ENCODE measurements around the gene INHBB.

Gene INHBB

DNA sequence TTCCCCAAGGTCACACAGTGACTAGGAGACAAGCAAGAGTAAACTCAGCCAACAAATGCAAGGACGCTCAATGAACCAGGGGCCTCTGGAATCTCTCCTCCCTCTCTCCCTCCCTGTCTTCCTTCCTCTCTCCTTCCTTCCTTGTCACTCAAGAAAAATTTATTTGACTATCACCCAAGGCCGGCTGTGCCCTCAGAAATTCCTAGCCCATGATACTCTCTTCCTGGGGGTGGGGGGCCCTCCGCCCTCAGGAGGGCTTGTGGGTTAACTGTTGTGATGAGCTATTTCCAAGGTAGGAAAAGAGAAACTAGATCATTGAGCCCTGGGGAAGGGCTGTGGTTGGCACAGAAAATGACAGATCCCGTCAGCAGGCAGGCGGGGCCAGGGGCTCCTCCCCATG, 21.7 kb downstream of the INHBB start:
- no peaks in the 10 kb centered on the region for H3K9me3 Mint-ChIP-seq
- H3K27me3 Mint-ChIP-seq (ENCODE audit: low read depth), result peaks cover 20% of the 10 kb centered on the region
- no peak overlapping the region for H3K27ac Mint-ChIP-seq
- H3K36me3 Mint-ChIP-seq (ENCODE audit: low read depth), result no peaks in the 10 kb centered on the region
- TF ChIP-seq, protein P1, sequence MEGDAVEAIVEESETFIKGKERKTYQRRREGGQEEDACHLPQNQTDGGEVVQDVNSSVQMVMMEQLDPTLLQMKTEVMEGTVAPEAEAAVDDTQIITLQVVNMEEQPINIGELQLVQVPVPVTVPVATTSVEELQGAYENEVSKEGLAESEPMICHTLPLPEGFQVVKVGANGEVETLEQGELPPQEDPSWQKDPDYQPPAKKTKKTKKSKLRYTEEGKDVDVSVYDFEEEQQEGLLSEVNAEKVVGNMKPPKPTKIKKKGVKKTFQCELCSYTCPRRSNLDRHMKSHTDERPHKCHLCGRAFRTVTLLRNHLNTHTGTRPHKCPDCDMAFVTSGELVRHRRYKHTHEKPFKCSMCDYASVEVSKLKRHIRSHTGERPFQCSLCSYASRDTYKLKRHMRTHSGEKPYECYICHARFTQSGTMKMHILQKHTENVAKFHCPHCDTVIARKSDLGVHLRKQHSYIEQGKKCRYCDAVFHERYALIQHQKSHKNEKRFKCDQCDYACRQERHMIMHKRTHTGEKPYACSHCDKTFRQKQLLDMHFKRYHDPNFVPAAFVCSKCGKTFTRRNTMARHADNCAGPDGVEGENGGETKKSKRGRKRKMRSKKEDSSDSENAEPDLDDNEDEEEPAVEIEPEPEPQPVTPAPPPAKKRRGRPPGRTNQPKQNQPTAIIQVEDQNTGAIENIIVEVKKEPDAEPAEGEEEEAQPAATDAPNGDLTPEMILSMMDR (IDR thresholded peaks at IDR 0.05; ENCODE audit: unreplicated experiment in 3 of 3), result no peak
- H3K4me3 Mint-ChIP-seq, result no peak overlapping the region
- no peaks in the 10 kb centered on the region for H3K4me1 Mint-ChIP-seq

DNA sequence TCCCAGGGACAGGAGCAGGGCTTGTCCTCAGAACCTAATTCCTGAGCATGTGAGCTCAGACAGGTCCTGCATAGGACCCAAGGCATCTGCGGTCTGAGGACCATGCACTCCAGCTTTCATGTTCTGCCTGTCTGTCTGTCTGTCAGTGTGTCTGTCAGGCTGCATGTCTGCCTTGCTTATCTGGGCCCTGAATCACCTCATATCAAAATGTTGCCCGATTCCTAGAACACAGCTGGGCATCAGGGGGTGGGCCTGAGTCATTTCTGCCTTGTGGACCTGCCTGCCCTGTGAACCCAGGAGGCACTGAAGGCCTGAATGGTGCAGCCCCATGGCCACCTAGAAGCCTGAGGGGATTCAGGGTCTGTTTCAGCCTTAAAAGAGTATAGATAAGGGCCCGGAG, 22.1 kb downstream of the INHBB start:
- Mint-ChIP-seq H3K27ac (no peak overlapping the region), H3K36me3 (ENCODE audit: low read depth) (no peaks in the 10 kb centered on the region), H3K9me3 (no peaks in the 10 kb centered on the region), H3K4me3 (no peak overlapping the region), H3K27me3 (ENCODE audit: low read depth) (peaks cover 16% of the 10 kb centered on the region), H3K4me1 (no peaks in the 10 kb centered on the region)
- TF ChIP-seq, protein P1 (IDR thresholded peaks at IDR 0.05; ENCODE audit: unreplicated experiment in 3 of 3), result no peak

DNA sequence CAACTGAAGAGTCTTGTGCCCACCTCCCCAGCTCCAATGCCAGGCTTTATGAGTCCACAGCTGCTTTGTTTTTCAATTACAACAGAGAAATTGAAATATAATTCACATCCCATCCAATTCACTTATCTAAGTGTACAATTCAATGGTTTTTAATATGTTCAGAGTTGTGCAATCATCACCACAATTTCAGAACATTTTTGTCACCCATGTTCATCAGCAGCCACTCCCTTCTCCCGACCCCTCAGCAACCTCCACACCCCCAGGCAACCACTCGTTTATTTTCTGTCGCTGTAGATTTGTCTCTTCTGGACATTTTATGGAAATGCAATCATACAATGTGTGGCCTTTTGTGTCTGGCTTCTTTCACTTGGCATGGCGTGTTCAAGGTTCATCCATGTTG, 23.3 kb downstream of the INHBB start:
- TF ChIP-seq, protein P1 (IDR thresholded peaks at IDR 0.05; ENCODE audit: unreplicated experiment in 3 of 3), result no peak
- H3K27me3 Mint-ChIP-seq (ENCODE audit: low read depth), result peaks cover 19% of the 10 kb centered on the region
- no peaks in the 10 kb centered on the region for H3K36me3 Mint-ChIP-seq (ENCODE audit: low read depth)
- H3K4me1 Mint-ChIP-seq, result no peaks in the 10 kb centered on the region
- no peaks in the 10 kb centered on the region for H3K9me3 Mint-ChIP-seq
- no peak overlapping the region for H3K4me3 Mint-ChIP-seq
- H3K27ac Mint-ChIP-seq, result no peak overlapping the region

- Mint-ChIP-seq H3K9me3 (no peaks in the 10 kb centered on the region), H3K36me3 (ENCODE audit: low read depth) (no peaks in the 10 kb centered on the region), H3K4me1 (no peaks in the 10 kb centered on the region), H3K27ac (no peak overlapping the region), H3K4me3 (no peak overlapping the region), H3K27me3 (ENCODE audit: low read depth) (peaks cover 10% of the 10 kb centered on the region)
- TF ChIP-seq, protein P1 (IDR thresholded peaks at IDR 0.05; ENCODE audit: unreplicated experiment in 3 of 3), result no peak
Observed at GRCh38 chr2:120371969-120372625, 26.2 kb downstream of the INHBB start.

DNA sequence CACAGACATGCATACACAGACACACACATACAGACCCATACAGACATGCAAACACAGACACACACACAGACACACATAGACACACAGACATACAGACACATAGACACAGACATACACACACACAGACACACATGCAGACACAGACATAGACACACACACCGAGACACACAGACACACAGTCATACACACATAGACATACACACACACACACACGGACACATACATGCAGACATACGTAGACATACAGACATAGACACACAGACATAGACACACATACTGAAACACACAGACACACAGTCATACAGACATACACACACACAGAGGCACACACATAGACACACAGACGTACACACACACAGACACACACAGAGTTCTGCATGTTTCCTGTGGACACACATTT, 26.9 kb downstream of the INHBB start:
- Mint-ChIP-seq H3K27me3 (ENCODE audit: low read depth) (peaks cover 10% of the 10 kb centered on the region), H3K4me1 (no peaks in the 10 kb centered on the region), H3K4me3 (no peak overlapping the region), H3K27ac (no peak overlapping the region), H3K9me3 (no peaks in the 10 kb centered on the region), H3K36me3 (ENCODE audit: low read depth) (no peaks in the 10 kb centered on the region)
- TF ChIP-seq, protein P1 (IDR thresholded peaks at IDR 0.05; ENCODE audit: unreplicated experiment in 3 of 3), result no peak

DNA sequence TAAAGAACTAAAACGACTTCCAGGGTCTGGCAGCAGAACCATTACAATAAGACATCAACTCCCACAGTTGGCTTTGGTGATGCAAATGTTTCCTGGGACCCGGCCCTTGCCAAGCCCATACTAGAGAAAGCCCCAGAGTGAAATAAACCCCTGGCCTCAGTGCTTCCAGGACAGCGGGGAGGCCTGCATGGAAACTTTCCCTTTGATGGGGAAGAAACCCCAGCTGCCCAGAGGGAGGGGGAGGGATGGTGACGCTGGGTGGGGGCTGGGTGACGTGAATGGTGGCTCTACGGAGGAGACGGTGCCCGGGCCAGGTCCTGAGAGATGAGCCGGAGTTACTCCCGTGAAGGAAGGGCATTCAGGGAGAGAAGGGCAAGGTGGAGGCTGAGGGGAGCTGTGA, 27.5 kb downstream of the INHBB start:
- TF ChIP-seq, protein P1 (IDR thresholded peaks at IDR 0.05; ENCODE audit: unreplicated experiment in 3 of 3), result no peak
- H3K36me3 Mint-ChIP-seq (ENCODE audit: low read depth), result no peaks in the 10 kb centered on the region
- no peak overlapping the region for H3K27ac Mint-ChIP-seq
- peaks cover 10% of the 10 kb centered on the region for H3K27me3 Mint-ChIP-seq (ENCODE audit: low read depth)
- no peaks in the 10 kb centered on the region for H3K4me1 Mint-ChIP-seq
- H3K9me3 Mint-ChIP-seq, result no peaks in the 10 kb centered on the region
- no peak overlapping the region for H3K4me3 Mint-ChIP-seq
